HuH-7 (cell line): ENCODE measurements around the gene TCP11L2.
"Not testable (repeated sequence)": the region's sequence is repeated elsewhere in the genome, so short reads cannot be mapped to it uniquely, and the experiment has no call there.

ENCODE experiments used
- DNase-seq: peaks from one replicate; pipeline ENCODE4 v3.0.0; 2011; ENCODE audit warnings: low spot score

The TCP11L2 gene

GRCh38 chr12:106307181-106307580 is 4.6 kb downstream of the TCP11L2 start:
- no peak for DNase-seq

GRCh38 chr12:106308121-106308520 is 5.6 kb downstream of the TCP11L2 start:
- no peak for DNase-seq

- DNase-seq: no peak
Measured at GRCh38 chr12:106308611-106309010, 6.1 kb downstream of the TCP11L2 start.

- DNase-seq: no peak
Measured at GRCh38 chr12:106309671-106310505, 7.4 kb downstream of the TCP11L2 start.

GRCh38 chr12:106310687-106311086 is 8.2 kb downstream of the TCP11L2 start:
- no peak for DNase-seq

GRCh38 chr12:106311139-106311538 is 8.6 kb downstream of the TCP11L2 start:
- DNase-seq: no peak

GRCh38 chr12:106313413-106313812 is 10.9 kb downstream of the TCP11L2 start:
- DNase-seq: not testable (repeated sequence)

GRCh38 chr12:106315523-106315922 is 13.0 kb downstream of the TCP11L2 start:
- DNase-seq: no peak

GRCh38 chr12:106317406-106318082 is 15.0 kb downstream of the TCP11L2 start:
- DNase-seq: no peak

- DNase-seq: no peak
Measured at GRCh38 chr12:106321139-106321850, 18.8 kb downstream of the TCP11L2 start.

- DNase-seq: no peak
Measured at GRCh38 chr12:106323537-106323936, 21.0 kb downstream of the TCP11L2 start.

- DNase-seq: no peak
Measured at GRCh38 chr12:106327309-106327869, 24.9 kb downstream of the TCP11L2 start.

GRCh38 chr12:106328735-106329134 is 26.2 kb downstream of the TCP11L2 start:
- no peak for DNase-seq

- DNase-seq: no peak
Measured at GRCh38 chr12:106329231-106329982, 26.9 kb downstream of the TCP11L2 start.

- DNase-seq: no peak
Measured at GRCh38 chr12:106331599-106331998, 29.1 kb downstream of the TCP11L2 start.

- no peak for DNase-seq
Measured at GRCh38 chr12:106332536-106332935, 30.0 kb downstream of the TCP11L2 start.

GRCh38 chr12:106333010-106333409 is 30.5 kb downstream of the TCP11L2 start:
- DNase-seq: no peak

- no peak for DNase-seq
Measured at GRCh38 chr12:106333756-106334155, 31.2 kb downstream of the TCP11L2 start.

GRCh38 chr12:106341086-106341877 is 38.7 kb downstream of the TCP11L2 start:
- no peak for DNase-seq

- DNase-seq: no peak
Measured at GRCh38 chr12:106342397-106343213, 40.1 kb downstream of the TCP11L2 start.
